MG63 (cell line): ENCODE results near the gene INPP5D. TPM values are rescaled to one million over a fixed set of nuclear protein-coding genes. Genes with fewer than 3 reads are reported as not detected.

Source experiments
- DNase-seq: peaks from one replicate; pipeline ENCODE4 v3.0.0-alpha.2; 2020
- H3K27me3 ChIP-seq: fragments of 250-450 bp; sonication (Bioruptor Pico); 2 replicates; pipeline ENCODE4 v1.5.1; 2020; ENCODE audit warnings: mild to moderate bottlenecking, moderate library complexity
- H3K36me3 ChIP-seq: fragments of 250-450 bp; sonication (Bioruptor Pico); 2 replicates; pipeline ENCODE4 v1.5.1; 2020; ENCODE audit warnings: mild to moderate bottlenecking, moderate library complexity
- H3K4me3 ChIP-seq: fragments of 250-450 bp; sonication (Bioruptor Pico); 2 replicates; pipeline ENCODE4 v1.5.1; 2020; ENCODE audit warnings: mild to moderate bottlenecking, moderate library complexity
- H3K9me3 ChIP-seq: fragments of 250-450 bp; sonication (Bioruptor Pico); 2 replicates; pipeline ENCODE4 v1.5.1; 2020; ENCODE audit warnings: mild to moderate bottlenecking, moderate library complexity
- total RNA-seq: library from RNA; depleted of rRNA; stranded (reverse); fragments of >200 nt; shearing (Covaris generic); gene quantifications from 2 replicates; pipeline ENCODE4 v1.2.3, GENCODE V29; 2014; ENCODE audit warnings: low replicate concordance; rRNA removed

INPP5D gene
- total RNA-seq, 1 experiment from 2014 or later, result not detected

DNA sequence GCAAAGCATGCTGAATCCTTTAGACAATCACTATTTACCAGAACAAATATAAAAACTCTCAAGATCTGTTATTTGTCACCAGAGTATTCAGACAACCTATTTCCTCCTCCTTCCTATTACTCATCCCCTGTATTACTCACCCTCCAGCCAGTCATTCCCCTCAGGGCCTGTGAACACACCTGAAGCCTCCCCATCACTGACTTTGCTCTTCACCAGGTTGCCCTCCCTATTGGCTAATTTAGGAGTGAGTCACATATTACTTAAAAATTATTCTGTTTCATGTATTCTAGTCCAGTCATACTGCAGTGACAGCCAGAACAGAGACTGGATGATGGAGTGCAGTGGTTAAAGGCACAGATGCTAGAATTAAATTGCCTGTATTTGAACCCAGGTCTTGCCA is 187.6 kb downstream of the INPP5D start:
- H3K9me3 ChIP-seq, result no peaks in the 10 kb centered on the region
- no peaks in the 10 kb centered on the region for H3K36me3 ChIP-seq
- peak; percentile 17 for DNase-seq
- no peak overlapping the region for H3K4me3 ChIP-seq
- no peaks in the 10 kb centered on the region for H3K27me3 ChIP-seq

DNA sequence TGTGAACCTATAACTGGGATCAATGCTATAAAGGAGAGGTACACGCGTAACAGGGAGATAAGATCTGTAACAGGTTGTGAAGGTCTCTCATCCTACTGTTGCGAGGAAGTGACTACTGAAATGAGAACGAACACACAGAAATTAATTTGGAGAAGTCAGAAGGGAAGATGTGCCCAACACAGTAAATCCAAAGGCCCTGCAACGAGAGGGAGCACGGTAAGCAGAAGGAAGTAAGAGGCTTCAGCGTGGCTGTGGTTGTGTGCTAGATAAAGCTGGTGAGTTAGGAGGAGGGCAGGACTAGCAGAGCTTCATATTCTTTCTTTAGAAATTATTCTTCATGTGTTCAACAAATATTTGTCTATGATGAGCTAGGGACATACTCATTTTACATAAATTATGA is 188.9 kb downstream of the INPP5D start:
- Histone ChIP-seq H3K27me3 (no peaks in the 10 kb centered on the region), H3K4me3 (no peak overlapping the region), H3K9me3 (no peaks in the 10 kb centered on the region), H3K36me3 (peaks cover 6% of the 10 kb centered on the region)
- DNase-seq, result no peak

DNA sequence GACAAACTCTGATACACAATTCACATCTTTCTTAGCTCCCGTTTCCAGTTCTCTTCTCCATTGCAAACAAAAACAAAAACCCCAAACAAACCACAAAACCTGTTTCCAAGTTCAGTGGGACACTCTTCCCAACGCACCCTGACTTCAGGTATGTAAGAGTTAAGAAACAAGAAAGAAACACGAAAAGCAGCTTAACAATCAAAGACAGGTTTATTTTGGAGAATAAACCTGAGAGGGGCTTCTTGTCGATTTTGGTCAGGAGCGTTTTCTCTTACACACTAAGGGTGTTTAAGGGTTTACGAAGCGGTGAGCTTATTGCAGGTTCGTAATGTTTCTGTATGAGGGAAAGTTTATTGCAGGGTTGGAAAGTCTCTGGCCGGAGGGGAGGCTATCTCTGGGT is 190.4 kb downstream of the INPP5D start:
- no peaks in the 10 kb centered on the region for H3K27me3 ChIP-seq
- no peaks in the 10 kb centered on the region for H3K9me3 ChIP-seq
- DNase-seq, result no peak
- H3K4me3 ChIP-seq, result no peak overlapping the region
- peaks cover 20% of the 10 kb centered on the region for H3K36me3 ChIP-seq

DNA sequence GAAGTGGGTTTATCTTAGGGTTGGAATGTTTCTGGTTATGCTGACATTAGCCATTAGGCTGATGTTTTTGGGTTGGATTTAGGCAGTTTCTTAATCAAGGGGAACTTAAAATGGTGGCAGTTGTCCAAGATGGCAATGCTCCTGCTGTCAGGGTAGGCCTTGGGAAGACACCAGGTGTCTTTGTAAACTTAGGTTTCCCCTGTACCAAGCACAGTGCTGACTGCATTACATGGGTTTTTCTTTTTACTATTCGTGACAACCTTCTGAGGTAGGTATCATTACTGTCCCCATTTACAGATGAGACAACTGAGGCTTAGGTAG is 190.8 kb downstream of the INPP5D start:
- H3K27me3 ChIP-seq, result no peaks in the 10 kb centered on the region
- H3K9me3 ChIP-seq, result no peaks in the 10 kb centered on the region
- peaks cover 24% of the 10 kb centered on the region for H3K36me3 ChIP-seq
- peak overlapping the region; percentile 99 for H3K4me3 ChIP-seq
- DNase-seq, result no peak

DNA sequence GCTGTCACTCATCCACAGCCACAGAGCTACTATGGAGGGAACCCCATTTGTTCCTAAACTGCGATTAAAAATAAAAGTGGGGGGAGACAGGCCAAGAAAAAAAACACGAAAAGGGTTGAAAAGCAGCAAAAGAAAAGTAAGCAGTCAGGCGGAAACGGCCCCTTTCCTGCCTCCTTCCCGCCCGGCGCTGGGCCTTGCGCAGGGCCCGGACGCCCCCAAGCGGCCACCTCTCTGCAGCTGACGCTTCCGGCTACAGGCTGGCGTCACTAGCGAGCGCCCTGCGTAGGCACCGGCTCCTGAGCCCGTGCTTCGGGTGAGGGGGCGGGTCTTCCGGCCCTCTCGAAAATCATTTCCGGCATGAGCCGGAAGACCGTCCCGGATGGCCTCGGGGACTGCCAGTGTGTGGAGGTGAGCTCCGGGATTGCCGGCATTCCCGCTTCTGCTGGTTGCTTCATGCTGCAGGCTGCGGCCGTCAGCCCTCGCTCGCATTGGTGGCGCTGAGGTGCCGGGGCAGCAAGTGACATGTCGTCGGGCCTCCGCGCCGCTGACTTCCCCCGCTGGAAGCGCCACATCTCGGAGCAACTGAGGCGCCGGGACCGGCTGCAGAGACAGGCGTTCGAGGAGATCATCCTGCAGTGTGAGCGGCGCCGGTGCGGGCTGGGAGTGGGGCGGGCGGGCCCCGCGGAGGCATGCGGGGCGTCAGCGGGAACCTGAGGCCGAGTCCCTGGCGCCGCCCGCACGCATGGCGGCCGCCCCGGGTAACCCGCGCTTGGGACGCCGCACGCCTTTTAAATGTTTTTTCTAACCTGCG is 191.4 kb downstream of the INPP5D start, which contains the start of gene ATG16L1:
TSS of gene ATG16L1 (plus strand) at position 368 of the 811 bp plus-strand sequence. CDS start at position 523, 155 bp downstream.
- Histone ChIP-seq H3K27me3 (no peaks in the 10 kb centered on the region), H3K9me3 (no peaks in the 10 kb centered on the region), H3K4me3 (peak within 1 kb of the TSS; percentile 99), H3K36me3 (peaks cover 27% of the 10 kb centered on the region)
- DNase-seq, result peak; percentile 95

DNA sequence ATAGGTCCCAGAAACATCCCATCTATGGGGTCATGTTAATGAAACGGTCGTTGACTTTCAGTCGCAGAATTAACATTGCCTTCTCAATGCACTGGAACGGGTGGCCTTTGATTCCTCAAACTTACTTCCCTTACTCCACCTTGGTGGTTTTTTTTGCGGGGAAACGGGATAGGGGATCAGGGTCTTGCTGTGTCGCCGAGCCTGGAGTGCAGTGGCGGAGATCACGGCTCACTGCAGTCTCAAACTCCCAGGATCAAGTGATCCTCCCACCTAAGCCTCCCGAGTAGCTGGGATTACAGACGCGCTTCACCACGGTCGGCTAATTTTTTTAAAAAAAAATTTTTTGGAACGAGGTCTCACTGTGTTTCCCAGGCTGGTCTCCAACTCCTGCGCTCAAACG is 192.1 kb downstream of the INPP5D start:
- no peak for DNase-seq
- H3K27me3 ChIP-seq, result no peaks in the 10 kb centered on the region
- peaks cover 34% of the 10 kb centered on the region for H3K36me3 ChIP-seq
- peak overlapping the region; percentile 99 for H3K4me3 ChIP-seq
- no peaks in the 10 kb centered on the region for H3K9me3 ChIP-seq

DNA sequence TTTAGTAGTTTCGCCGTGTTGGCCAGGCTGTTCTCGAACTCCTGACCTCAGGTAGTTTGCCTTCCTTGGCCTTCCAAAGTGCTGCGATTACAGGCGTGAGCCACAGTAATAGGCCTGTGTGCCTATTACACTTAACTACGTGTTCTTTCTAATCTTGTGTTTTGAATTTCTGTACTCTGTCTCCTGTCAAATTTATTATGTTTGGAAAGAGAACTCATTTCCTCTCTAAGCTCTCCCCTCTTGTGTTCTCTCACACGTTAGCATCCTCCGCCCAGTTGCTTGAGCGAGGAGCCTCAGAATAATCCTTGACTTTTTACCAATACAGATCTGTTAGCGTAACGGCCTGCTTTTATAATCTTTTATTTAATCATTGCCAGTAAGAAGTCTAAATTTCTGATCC is 195.0 kb downstream of the INPP5D start:
- DNase-seq, result no peak
- Histone ChIP-seq H3K27me3 (no peaks in the 10 kb centered on the region), H3K4me3 (no peak overlapping the region), H3K36me3 (peaks cover 56% of the 10 kb centered on the region), H3K9me3 (no peaks in the 10 kb centered on the region)

DNA sequence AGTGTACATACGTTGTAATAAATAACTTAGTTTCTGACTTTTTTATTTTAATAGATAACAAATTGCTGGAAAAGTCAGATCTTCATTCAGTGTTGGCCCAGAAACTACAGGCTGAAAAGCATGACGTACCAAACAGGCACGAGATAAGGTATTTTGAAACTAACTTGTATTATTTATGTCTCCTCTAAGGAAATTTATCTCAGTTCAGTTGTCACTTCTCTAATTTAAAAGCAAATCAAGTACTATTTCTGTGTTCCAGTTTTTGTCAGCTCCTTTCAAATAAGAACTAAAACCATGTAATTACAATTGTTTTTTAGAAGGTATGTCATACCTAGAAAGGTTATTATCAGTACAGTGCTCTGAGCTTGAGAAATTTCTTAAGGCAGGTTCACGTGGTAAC is 195.9 kb downstream of the INPP5D start:
- H3K27me3 ChIP-seq, result no peaks in the 10 kb centered on the region
- no peak for DNase-seq
- no peaks in the 10 kb centered on the region for H3K9me3 ChIP-seq
- peaks cover 65% of the 10 kb centered on the region for H3K36me3 ChIP-seq
- no peak overlapping the region for H3K4me3 ChIP-seq

Other genes starting within 250 kb of the INPP5D start
- 1.1 and 4.1 TPM in 2 replicates for gene SNORC, start 190.1 kb upstream of the INPP5D start, total RNA-seq
- gene NGEF, start 47.1 kb upstream of the INPP5D start, total RNA-seq, result 26.1 and 52.2 TPM in 2 replicates
- not detected in 2 replicates for gene NEU2, start 27.7 kb upstream of the INPP5D start, total RNA-seq
- gene ATG16L1, start 191.3 kb downstream of the INPP5D start, total RNA-seq, result 24.4 and 33.2 TPM in 2 replicates
- not detected in 2 replicates for gene SAG, start 247.5 kb downstream of the INPP5D start, total RNA-seq